Measurements from ENCODE around the gene SV2B.
A peak's percentile ranks its signal among the peaks of the same experiment; 100 is the strongest.

Gene SV2B

DNA sequence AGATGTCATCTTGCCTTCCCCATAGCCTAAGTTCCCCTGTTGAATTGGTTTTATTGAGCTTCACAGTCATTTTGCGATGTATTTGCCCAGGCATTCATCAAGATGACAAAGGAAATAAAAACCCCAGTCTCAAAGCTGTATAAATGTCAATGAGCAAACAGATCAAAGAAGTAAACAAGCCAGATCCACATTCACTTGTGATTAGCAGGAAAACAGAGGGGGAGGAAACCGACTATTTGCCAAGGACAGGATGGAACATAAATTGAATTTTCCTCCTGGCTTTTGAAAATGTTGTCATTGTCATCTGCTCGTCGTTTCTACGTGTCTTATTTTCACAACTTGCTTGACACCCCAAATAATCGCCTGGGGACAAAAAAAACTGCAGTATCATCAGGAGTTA is 83.5 kb downstream of the SV2B start:
- TF ChIP-seq, protein P1, sequence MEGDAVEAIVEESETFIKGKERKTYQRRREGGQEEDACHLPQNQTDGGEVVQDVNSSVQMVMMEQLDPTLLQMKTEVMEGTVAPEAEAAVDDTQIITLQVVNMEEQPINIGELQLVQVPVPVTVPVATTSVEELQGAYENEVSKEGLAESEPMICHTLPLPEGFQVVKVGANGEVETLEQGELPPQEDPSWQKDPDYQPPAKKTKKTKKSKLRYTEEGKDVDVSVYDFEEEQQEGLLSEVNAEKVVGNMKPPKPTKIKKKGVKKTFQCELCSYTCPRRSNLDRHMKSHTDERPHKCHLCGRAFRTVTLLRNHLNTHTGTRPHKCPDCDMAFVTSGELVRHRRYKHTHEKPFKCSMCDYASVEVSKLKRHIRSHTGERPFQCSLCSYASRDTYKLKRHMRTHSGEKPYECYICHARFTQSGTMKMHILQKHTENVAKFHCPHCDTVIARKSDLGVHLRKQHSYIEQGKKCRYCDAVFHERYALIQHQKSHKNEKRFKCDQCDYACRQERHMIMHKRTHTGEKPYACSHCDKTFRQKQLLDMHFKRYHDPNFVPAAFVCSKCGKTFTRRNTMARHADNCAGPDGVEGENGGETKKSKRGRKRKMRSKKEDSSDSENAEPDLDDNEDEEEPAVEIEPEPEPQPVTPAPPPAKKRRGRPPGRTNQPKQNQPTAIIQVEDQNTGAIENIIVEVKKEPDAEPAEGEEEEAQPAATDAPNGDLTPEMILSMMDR (IDR thresholded peaks at IDR 0.05; ENCODE audit: insufficient read depth, low read depth, low read length, missing control alignments): no peak
- H3K4me3 ChIP-seq (ENCODE audit: low read length): no peak overlapping the region
- DNase-seq (ENCODE audit: low read depth): no peak

DNA sequence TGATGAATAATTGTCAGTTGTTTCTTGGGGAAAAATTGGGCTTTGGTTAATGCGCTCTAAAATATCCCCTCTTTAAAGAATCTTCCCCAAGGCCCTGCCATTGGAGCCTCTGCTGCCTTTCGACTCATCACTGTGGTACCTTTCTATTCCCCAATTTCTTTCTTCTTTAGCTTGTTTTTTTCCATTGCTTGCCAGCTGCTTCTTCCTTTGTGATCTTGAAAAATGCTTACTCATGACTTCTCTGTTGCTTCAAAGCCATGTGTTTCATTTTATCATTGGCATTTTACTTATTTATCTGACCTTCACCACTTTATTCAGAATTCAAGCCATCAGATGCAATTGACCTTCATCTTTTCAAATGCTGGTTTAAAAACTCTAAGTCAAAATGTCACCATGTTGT is 84.4 kb downstream of the SV2B start:
- no peak overlapping the region for H3K4me3 ChIP-seq (ENCODE audit: low read length)
- no peak for DNase-seq (ENCODE audit: low read depth)
- TF ChIP-seq, protein P1 (IDR thresholded peaks at IDR 0.05; ENCODE audit: insufficient read depth, low read depth, low read length, missing control alignments): no peak

DNA sequence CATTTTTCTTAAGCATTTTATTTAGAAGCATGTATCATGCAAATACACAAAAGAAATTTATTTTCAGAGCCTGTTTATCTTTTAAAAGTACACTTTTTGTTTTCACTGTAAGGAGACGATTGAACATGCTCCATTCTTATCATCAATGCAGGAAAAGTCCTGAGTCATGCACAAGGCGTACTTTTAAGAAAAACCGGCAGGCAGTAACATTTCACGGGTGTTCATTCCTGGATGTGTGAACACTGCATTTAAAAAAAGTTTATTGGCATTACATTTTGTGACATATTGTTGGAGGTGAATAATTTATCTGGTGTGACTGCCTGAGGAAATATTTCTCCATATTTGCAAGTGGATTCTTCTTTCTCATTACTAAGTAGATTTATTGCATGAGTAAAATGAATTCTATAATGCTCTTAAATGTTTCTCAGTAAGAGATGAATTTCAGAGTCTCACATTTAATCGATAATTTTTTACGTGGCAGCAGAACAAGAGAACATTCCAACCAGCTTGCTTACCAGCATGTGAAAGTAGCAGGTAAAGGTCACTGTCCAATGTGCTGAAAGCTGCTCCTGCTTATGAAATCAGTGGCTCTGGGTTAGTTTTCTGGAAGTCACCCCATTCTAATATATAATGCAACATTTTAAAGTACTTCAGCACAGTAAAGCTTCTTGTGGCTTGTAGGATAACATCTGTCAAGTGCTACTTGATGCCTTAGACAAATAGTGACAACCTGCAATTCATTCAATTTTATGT is 87.0 kb downstream of the SV2B start:
- DNase-seq (ENCODE audit: low read depth): peak; percentile 63
- TF ChIP-seq, protein P1 (IDR thresholded peaks at IDR 0.05; ENCODE audit: insufficient read depth, low read depth, low read length, missing control alignments): no peak
- H3K4me3 ChIP-seq (ENCODE audit: low read length): no peak overlapping the region

DNA sequence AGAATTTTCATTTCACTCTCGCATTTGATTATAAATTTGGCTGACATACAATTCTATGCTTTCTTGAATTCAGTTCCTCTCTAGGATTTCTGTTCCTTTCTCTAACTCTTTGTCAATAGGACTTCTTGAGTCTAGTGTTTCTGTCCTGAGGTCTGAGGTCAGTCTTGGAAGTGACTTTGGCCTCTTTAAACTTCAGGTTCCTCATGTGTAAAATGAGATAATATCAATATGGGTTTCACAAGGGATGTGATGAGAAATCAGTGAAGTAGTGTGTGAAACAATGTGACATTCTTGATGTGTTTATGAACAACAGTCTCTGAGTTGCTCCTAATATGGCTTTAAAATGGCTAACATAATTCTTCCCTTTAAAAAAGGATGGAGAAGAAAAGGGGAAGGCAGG is 92.2 kb downstream of the SV2B start:
- no peak overlapping the region for H3K4me3 ChIP-seq (ENCODE audit: low read length)
- TF ChIP-seq, protein P1 (IDR thresholded peaks at IDR 0.05; ENCODE audit: insufficient read depth, low read depth, low read length, missing control alignments): no peak
- DNase-seq (ENCODE audit: low read depth): no peak

DNA sequence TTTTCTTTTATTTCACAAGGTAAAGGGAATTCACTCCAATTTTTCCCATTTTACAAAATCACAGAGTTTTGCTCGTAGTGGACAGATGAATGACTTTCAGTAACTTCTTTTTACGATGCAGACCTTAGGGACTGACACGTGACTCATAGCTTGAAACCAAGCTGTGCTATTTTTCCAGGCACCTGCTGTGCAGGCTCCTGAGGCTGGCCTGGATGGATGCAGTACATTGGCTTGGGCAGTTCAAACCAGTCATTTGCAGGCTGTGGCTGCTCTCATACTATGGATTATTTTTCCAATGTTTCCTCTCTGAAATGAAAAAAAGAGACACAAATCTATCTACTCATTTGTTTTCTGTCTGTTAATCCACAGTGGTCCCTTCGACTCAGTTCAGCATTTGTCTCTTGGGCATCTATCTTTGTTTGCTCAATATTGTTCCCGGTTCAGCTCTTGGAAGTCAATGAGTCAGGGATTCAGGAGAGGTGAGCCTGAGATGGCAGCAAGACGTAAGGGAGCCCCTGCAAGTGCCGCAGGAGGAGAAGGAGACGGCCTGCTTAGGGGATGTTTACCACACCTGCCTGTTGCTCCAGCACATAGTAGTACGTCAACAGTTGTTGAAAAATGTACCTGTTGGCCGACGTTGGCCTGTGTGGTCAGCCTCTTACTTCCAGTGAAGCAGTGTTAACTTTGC is 92.8 kb downstream of the SV2B start:
- H3K4me3 ChIP-seq (ENCODE audit: low read length): no peak overlapping the region
- TF ChIP-seq, protein P1 (IDR thresholded peaks at IDR 0.05; ENCODE audit: insufficient read depth, low read depth, low read length, missing control alignments): no peak
- DNase-seq (ENCODE audit: low read depth): no peak

DNA sequence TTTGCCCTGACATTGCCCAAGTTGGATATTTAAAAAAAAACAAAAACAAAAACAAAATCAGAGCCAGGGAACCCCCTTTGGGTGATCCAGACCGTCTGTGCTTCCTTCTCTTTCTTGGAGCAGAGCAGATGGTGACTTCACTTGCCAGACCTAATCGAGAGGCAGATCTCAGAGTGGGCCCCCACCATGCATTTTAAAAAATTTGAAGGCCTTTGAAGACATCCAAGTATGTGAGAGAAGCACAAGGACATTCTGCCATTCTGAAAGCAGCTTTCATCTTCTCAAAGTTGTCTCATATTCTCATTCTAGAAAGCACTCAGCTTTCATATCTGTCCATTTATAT is 93.3 kb downstream of the SV2B start:
- TF ChIP-seq, protein P1 (IDR thresholded peaks at IDR 0.05; ENCODE audit: insufficient read depth, low read depth, low read length, missing control alignments): no peak
- no peak overlapping the region for H3K4me3 ChIP-seq (ENCODE audit: low read length)
- no peak for DNase-seq (ENCODE audit: low read depth)

Measured in epithelial cell of esophagus (primary cell).